ENCODE data around the gene MRFAP1L1.

The MRFAP1L1 gene

GRCh38 chr4:6665320-6665654 lies 44.4 kb downstream of the MRFAP1L1 start:
- TF ChIP-seq, protein P1, sequence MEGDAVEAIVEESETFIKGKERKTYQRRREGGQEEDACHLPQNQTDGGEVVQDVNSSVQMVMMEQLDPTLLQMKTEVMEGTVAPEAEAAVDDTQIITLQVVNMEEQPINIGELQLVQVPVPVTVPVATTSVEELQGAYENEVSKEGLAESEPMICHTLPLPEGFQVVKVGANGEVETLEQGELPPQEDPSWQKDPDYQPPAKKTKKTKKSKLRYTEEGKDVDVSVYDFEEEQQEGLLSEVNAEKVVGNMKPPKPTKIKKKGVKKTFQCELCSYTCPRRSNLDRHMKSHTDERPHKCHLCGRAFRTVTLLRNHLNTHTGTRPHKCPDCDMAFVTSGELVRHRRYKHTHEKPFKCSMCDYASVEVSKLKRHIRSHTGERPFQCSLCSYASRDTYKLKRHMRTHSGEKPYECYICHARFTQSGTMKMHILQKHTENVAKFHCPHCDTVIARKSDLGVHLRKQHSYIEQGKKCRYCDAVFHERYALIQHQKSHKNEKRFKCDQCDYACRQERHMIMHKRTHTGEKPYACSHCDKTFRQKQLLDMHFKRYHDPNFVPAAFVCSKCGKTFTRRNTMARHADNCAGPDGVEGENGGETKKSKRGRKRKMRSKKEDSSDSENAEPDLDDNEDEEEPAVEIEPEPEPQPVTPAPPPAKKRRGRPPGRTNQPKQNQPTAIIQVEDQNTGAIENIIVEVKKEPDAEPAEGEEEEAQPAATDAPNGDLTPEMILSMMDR (IDR thresholded peaks at IDR 0.05), result no peak

DNA sequence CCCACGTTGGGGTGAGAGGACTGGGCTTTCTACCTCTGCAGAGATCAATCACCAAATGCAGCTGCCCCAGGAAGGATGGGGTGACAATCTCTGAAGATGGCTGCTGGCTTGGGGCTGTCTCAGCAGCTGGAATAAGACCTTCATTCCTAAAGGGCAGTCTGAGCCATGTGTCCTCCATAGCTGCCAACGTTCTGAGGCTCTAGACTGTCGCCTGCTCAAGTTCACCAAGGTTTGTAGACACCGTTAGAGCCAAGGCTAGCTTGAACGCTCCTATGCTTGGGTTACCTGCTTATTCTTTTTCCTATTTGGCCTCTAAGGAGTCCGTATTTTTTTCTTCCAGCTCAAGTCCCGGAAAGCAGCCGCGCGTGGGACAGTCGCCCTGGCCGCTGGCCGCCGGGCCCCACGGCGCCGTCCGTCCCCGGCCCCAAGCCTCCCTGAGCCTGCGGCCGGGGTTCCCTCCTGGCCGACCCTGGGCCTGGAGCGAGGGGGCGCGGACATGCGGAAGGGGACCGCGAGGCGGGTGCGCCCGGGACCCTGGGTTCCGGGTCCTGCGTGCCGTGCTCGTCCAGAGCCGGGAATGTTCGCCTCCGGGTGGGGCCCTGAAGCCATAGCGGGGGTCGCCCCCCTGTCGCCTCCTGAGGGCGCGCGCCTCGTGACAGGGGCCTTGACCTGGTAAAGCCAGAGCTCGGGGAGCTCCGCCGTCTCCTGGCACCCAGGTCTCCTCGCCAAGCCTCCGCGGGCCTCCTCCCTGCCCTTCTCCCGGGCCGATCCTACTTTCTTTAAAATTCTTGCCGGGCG lies 45.9 kb downstream of the MRFAP1L1 start:
- TF ChIP-seq, protein P1 (IDR thresholded peaks at IDR 0.05), result no peak

DNA sequence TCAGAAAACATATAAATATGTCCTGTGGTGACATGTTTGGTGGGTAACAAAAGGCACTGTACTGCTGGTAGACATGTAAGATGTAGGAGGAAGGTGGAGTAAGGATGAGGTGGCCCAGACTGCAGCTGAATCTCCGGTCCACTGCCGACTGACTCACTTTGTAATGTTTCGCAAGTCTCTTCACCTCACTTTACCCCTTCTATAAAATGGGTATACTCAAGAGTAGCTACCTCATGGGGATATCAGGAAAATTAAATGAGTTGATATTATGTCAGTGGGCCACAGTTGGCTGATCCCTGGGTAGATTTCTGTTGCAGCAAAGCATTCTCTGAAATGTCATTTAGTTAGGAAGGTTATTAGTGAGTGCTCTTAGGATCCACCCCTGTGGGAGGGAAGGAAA lies 47.1 kb downstream of the MRFAP1L1 start:
- TF ChIP-seq, protein P1 (IDR thresholded peaks at IDR 0.05), result no peak

GRCh38 chr4:6660430-6660829 lies 49.2 kb downstream of the MRFAP1L1 start:
- TF ChIP-seq, protein P1 (IDR thresholded peaks at IDR 0.05), result no peak

DNA sequence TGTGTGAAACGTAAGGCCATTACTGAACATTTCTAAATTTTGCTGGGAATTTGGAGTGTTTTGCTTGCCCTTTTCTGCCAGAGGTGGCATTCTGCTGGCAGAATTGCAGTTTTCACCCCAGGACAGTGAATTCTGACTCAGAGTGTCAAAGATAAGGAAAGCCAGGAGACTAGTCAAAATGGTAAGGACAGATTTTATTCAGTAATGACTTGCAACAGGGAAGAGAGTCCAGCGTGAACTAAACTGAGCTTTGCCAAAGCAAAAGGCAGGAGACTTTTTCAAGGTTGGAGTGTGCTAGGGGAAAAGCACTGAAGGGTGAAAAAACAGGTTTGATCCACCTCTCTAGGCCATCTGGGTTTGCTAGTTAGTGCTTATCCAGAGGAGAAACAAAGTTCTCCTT lies 49.8 kb downstream of the MRFAP1L1 start:
- TF ChIP-seq, protein P1 (IDR thresholded peaks at IDR 0.05), result no peak

DNA sequence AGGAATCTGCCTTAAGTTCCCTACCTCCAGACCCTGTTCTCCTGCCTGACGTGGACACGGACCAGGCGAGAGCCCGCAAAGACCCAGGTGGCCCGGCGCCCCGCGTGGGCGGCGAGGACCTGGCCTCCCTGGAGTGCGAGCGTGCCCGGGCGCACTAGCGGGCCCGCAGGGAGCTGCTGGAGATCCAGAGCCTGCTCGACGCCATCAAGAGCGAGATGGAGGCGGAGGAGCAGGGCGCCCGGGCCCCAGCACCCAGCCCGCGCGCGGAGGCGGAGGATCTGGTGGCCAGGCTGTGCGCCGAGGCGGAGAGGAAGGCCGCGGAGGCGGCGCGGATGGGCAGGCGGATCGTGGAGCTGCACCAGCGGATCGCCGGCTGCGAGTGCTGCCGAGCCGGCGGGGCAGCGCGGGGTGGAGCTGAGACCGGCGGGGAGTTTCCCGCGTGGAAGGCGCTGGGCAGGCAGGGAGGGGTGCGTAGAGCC lies 51.0 kb downstream of the MRFAP1L1 start:
- TF ChIP-seq, protein P1 (IDR thresholded peaks at IDR 0.05), result no peak

GRCh38 chr4:6658209-6658595 lies 51.5 kb downstream of the MRFAP1L1 start:
- TF ChIP-seq, protein P1 (IDR thresholded peaks at IDR 0.05), result no peak

All from LNCAP (cell line).